ENCODE measurements around the gene ZNF625. TPM values are rescaled to one million over a fixed set of nuclear protein-coding genes. Genes with fewer than 3 reads are reported as not detected.

Gene ZNF625
- polyA plus RNA-seq, 3 donors = 0.37 TPM; not detected in 2

GRCh38 chr19:12117201-12117970 is 39.1 kb downstream of the ZNF625 start:
- H3K4me2 ChIP-seq (replicated peaks; ENCODE audit: extremely low read depth, low read length, poor library complexity, severe bottlenecking) = no peak overlapping the region
- Mint-ChIP-seq H3K4me1 (no peaks in the 10 kb centered on the region), H3K9me3 (peaks cover 38 to 83% (median 63%) of the 10 kb centered on the region in 7 donors), H3K27me3 (ENCODE audit: low read depth in 3 of 3) (peaks cover 0 to 1% (median 0%) of the 10 kb centered on the region in 3 donors), H3K36me3 (peaks cover 2 to 18% of the 10 kb centered on the region in 2 donors), H3K4me3 (no peak overlapping the region), H3K27ac (no peak overlapping the region)
- H3K27me3 ChIP-seq (ENCODE audit: control insufficient read depth in 2 of 2, insufficient read depth in 2 of 2, low read length in 2 of 2) = no peaks in the 10 kb centered on the region
- TF ChIP-seq CTCF (IDR thresholded peaks at IDR 0.05) = no peak
- H3K36me3 ChIP-seq (replicated peaks in 1 of 2; ENCODE audit: control insufficient read depth in 1 of 2, insufficient read depth in 2 of 2, low read length in 2 of 2) = peaks cover 4 to 12% of the 10 kb centered on the region in 2 donors
- no peaks in the 10 kb centered on the region for H3K4me1 ChIP-seq (ENCODE audit: control insufficient read depth in 1 of 2, insufficient read depth in 2 of 2, low read length in 2 of 2)
- 96% methylated on average over 28 of the region's 33 CpGs for WGBS (ENCODE audit: insufficient coverage)
- H3K9ac ChIP-seq (ENCODE audit: insufficient read depth, low read length, poor library complexity, severe bottlenecking) = no peak overlapping the region
- H3K9me3 ChIP-seq (replicated peaks in 1 of 2; ENCODE audit: control insufficient read depth in 1 of 2, insufficient read depth in 1 of 2, low read length in 2 of 2) = peaks cover 56 to 67% of the 10 kb centered on the region in 2 donors
- no peak overlapping the region for H3K4me3 ChIP-seq (replicated peaks in 1 of 3; ENCODE audit: low read depth in 2 of 3, low read length in 3 of 3)
- no peak overlapping the region for H3K27ac ChIP-seq (ENCODE audit: low read depth in 1 of 2, low read length in 2 of 2)
- no peaks in the 10 kb centered on the region for H3K79me2 ChIP-seq (ENCODE audit: insufficient read depth, low read length)
- H4K20me1 ChIP-seq (ENCODE audit: insufficient read depth, low read length) = no peaks in the 10 kb centered on the region
- no peak for DNase-seq
- intact Hi-C loops (cut with micrococcal nuclease) = no loop called here
- no peak overlapping the region for H2AFZ ChIP-seq (ENCODE audit: insufficient read depth, low read depth, low read length, poor library complexity, severe bottlenecking)

GRCh38 chr19:12113121-12113520 is 43.4 kb downstream of the ZNF625 start:
- Histone ChIP-seq H3K27ac (ENCODE audit: low read depth in 1 of 2, low read length in 2 of 2) (no peak overlapping the region), H3K4me3 (replicated peaks in 1 of 3; ENCODE audit: low read depth in 2 of 3, low read length in 3 of 3) (peak overlapping the region in 1 of 3 experiments; percentile 10), H3K4me2 (replicated peaks; ENCODE audit: extremely low read depth, low read length, poor library complexity, severe bottlenecking) (no peak overlapping the region), H2AFZ (ENCODE audit: insufficient read depth, low read depth, low read length, poor library complexity, severe bottlenecking) (no peak overlapping the region), H4K20me1 (ENCODE audit: insufficient read depth, low read length) (no peaks in the 10 kb centered on the region), H3K27me3 (ENCODE audit: control insufficient read depth in 2 of 2, insufficient read depth in 2 of 2, low read length in 2 of 2) (no peaks in the 10 kb centered on the region), H3K9me3 (replicated peaks in 1 of 2; ENCODE audit: control insufficient read depth in 1 of 2, insufficient read depth in 1 of 2, low read length in 2 of 2) (peaks cover 67 to 94% of the 10 kb centered on the region in 2 donors), H3K9ac (ENCODE audit: insufficient read depth, low read length, poor library complexity, severe bottlenecking) (no peak overlapping the region), H3K79me2 (ENCODE audit: insufficient read depth, low read length) (no peaks in the 10 kb centered on the region), H3K36me3 (replicated peaks in 1 of 2; ENCODE audit: control insufficient read depth in 1 of 2, insufficient read depth in 2 of 2, low read length in 2 of 2) (peaks cover 12 to 50% of the 10 kb centered on the region in 2 donors), H3K4me1 (ENCODE audit: control insufficient read depth in 1 of 2, insufficient read depth in 2 of 2, low read length in 2 of 2) (no peaks in the 10 kb centered on the region)
- intact Hi-C loops (cut with micrococcal nuclease) = no loop called here
- H3K27ac Mint-ChIP-seq = no peak overlapping the region
- H3K4me3 Mint-ChIP-seq = no peak overlapping the region
- peaks cover 50 to 93% (median 83%) of the 10 kb centered on the region in 7 donors for H3K9me3 Mint-ChIP-seq
- DNase-seq = no peak
- peaks cover 0 to 1% (median 0%) of the 10 kb centered on the region in 3 donors for H3K27me3 Mint-ChIP-seq (ENCODE audit: low read depth in 3 of 3)
- no peak for TF ChIP-seq CTCF (IDR thresholded peaks at IDR 0.05)
- WGBS (ENCODE audit: insufficient coverage) = 100% methylated on average over 3 of the region's 5 CpGs
- no peaks in the 10 kb centered on the region for H3K4me1 Mint-ChIP-seq
- H3K36me3 Mint-ChIP-seq = peaks cover 27 to 52% of the 10 kb centered on the region in 2 donors

Data from CD14-positive monocyte (primary cell).